ENCODE data around the gene ZFP28.

ZFP28 gene

GRCh38 chr19:56537442-56537841, 1.3 kb upstream of the ZFP28 start:
- DNase-seq (ENCODE audit: low spot score) = no peak
- no peak for TF ChIP-seq CTCF (IDR thresholded peaks at IDR 0.05; ENCODE audit: borderline replicate concordance, control extremely low read depth, extremely low read depth, insufficient read depth, missing control alignments)
- in situ Hi-C loops (cut with MboI; ENCODE audit: low sequenced_read_pairs, unreplicated experiment) = no loop called here

GRCh38 chr19:56538254-56538760, 441 bp upstream of the ZFP28 start:
- TF ChIP-seq CTCF (IDR thresholded peaks at IDR 0.05; ENCODE audit: borderline replicate concordance, control extremely low read depth, extremely low read depth, insufficient read depth, missing control alignments) = no peak
- peak; percentile 81 for DNase-seq (ENCODE audit: low spot score)
- in situ Hi-C loops (cut with MboI; ENCODE audit: low sequenced_read_pairs, unreplicated experiment) = no loop called here

- TF ChIP-seq CTCF (IDR thresholded peaks at IDR 0.05; ENCODE audit: borderline replicate concordance, control extremely low read depth, extremely low read depth, insufficient read depth, missing control alignments) = no peak
- in situ Hi-C loops (cut with MboI; ENCODE audit: low sequenced_read_pairs, unreplicated experiment) = no loop called here
- no peak for DNase-seq (ENCODE audit: low spot score)
Measured at GRCh38 chr19:56543776-56544175, 5.0 kb downstream of the ZFP28 start.

- in situ Hi-C loops (cut with MboI; ENCODE audit: low sequenced_read_pairs, unreplicated experiment) = no loop called here
- peak; percentile 3 for TF ChIP-seq CTCF (IDR thresholded peaks at IDR 0.05; ENCODE audit: borderline replicate concordance, control extremely low read depth, extremely low read depth, insufficient read depth, missing control alignments)
- no peak for DNase-seq (ENCODE audit: low spot score)
Measured at GRCh38 chr19:56547535-56547934, 8.8 kb downstream of the ZFP28 start.

- TF ChIP-seq CTCF (IDR thresholded peaks at IDR 0.05; ENCODE audit: borderline replicate concordance, control extremely low read depth, extremely low read depth, insufficient read depth, missing control alignments) = no peak
- no peak for DNase-seq (ENCODE audit: low spot score)
- in situ Hi-C loops (cut with MboI; ENCODE audit: low sequenced_read_pairs, unreplicated experiment) = no loop called here
Measured at GRCh38 chr19:56554272-56554869, 15.6 kb downstream of the ZFP28 start.

GRCh38 chr19:56562766-56563165, 24.0 kb downstream of the ZFP28 start:
- DNase-seq (ENCODE audit: low spot score) = no peak
- TF ChIP-seq CTCF (IDR thresholded peaks at IDR 0.05; ENCODE audit: borderline replicate concordance, control extremely low read depth, extremely low read depth, insufficient read depth, missing control alignments) = no peak
- in situ Hi-C loops (cut with MboI; ENCODE audit: low sequenced_read_pairs, unreplicated experiment) = no loop called here
